Measurements from ENCODE around the gene EPHA4. TPM values are rescaled to one million over a fixed set of nuclear protein-coding genes. Genes with fewer than 3 reads are reported as not detected.

The EPHA4 gene
- total RNA-seq, 1 donor from 2014 or later: 51.2 TPM

GRCh38 chr2:221588306-221588985, 16.3 kb upstream of the EPHA4 start:
- no peak for TF ChIP-seq CTCF (IDR thresholded peaks at IDR 0.05)
- H3K4me1 ChIP-seq: no peaks in the 10 kb centered on the region
- intact Hi-C loops (cut with DNase I): no loop called here
- H3K4me3 ChIP-seq: no peak overlapping the region
- H3K36me3 ChIP-seq: no peaks in the 10 kb centered on the region
- no peaks in the 10 kb centered on the region for H3K27me3 ChIP-seq
- DNase-seq (ENCODE audit: low spot score in 2 of 2): no peak
- no peak overlapping the region for H3K27ac ChIP-seq
- H3K9me3 ChIP-seq: no peaks in the 10 kb centered on the region

GRCh38 chr2:221581986-221582385, 9.9 kb upstream of the EPHA4 start:
- no peaks in the 10 kb centered on the region for H3K27me3 ChIP-seq
- no peak for TF ChIP-seq CTCF (IDR thresholded peaks at IDR 0.05)
- H3K36me3 ChIP-seq: no peaks in the 10 kb centered on the region
- no peak overlapping the region for H3K27ac ChIP-seq
- H3K4me3 ChIP-seq: no peak overlapping the region
- no peaks in the 10 kb centered on the region for H3K4me1 ChIP-seq
- intact Hi-C loops (cut with DNase I): no loop called here
- no peak for DNase-seq (ENCODE audit: low spot score in 2 of 2)
- H3K9me3 ChIP-seq: no peaks in the 10 kb centered on the region

- Histone ChIP-seq H3K9me3 (no peaks in the 10 kb centered on the region), H3K27me3 (no peaks in the 10 kb centered on the region), H3K4me1 (peaks cover 7 to 12% of the 10 kb centered on the region in 2 donors), H3K4me3 (peak overlapping the region; percentile 77 to 92), H3K36me3 (no peaks in the 10 kb centered on the region), H3K27ac (no peak overlapping the region)
- TF ChIP-seq CTCF (IDR thresholded peaks at IDR 0.05): no peak
- intact Hi-C loops (cut with DNase I): loop anchor here (5.0 to 10.0 kb wide), 5 partner anchors 347 to 1839 kb away; no protein-coding TSS in a partner anchor
- no peak for DNase-seq (ENCODE audit: low spot score in 2 of 2)
Observed at GRCh38 chr2:221574231-221574570, 2.1 kb upstream of the EPHA4 start.

- TF ChIP-seq CTCF (IDR thresholded peaks at IDR 0.05): peak; percentile 97 to 99 (median 98)
- peak in 1 of 2 donors; percentile 93 for DNase-seq (ENCODE audit: low spot score in 2 of 2)
- H3K4me1 ChIP-seq: peaks cover 7 to 13% of the 10 kb centered on the region in 2 donors
- no peaks in the 10 kb centered on the region for H3K36me3 ChIP-seq
- intact Hi-C loops (cut with DNase I): loop anchor here (1.0 to 10.0 kb wide), 10 partner anchors 129 to 1839 kb away; no protein-coding TSS in a partner anchor
- H3K27ac ChIP-seq: peak overlapping the region; percentile 83 to 88
- H3K4me3 ChIP-seq: peak overlapping the region; percentile 77 to 92
- no peaks in the 10 kb centered on the region for H3K27me3 ChIP-seq
- H3K9me3 ChIP-seq: no peaks in the 10 kb centered on the region
Observed at GRCh38 chr2:221573430-221574230, 1.5 kb upstream of the EPHA4 start.

DNA sequence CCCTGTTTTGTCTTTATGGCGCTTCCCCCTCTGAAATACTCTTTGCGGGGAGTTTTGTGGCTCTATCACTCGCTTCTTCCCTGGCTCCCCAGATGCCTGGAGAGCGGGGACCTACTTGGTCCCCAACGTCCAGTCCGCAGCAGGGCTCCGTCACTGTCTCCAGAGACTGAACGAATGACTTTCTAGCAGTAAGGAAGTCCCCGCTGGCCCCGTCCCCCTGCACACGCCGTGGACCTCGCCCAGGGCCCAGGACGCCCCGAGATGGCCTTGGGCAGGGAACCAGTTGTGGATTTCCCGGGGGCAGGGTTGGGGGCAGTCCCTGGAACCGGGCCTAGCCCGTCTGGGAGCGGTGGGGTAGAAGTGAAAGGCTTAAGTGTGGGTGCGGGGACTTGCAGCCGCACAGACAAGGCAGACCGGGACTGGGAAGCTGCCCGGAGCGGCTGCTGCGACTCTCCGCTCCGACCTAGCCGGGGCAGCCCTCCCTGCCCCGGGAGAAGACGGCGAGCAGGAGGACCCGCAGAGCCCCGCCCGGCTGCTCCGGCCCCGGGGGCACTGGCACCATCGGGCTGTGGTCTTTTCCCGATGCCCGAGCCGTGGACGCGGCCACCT, 821 bp upstream of the EPHA4 start:
- intact Hi-C loops (cut with DNase I): loop anchor here (1.0 to 10.0 kb wide), 10 partner anchors 128 to 1838 kb away; no protein-coding TSS in a partner anchor
- Histone ChIP-seq H3K4me3 (peak overlapping the region; percentile 77 to 92), H3K27ac (peak overlapping the region; percentile 83 to 88), H3K27me3 (no peaks in the 10 kb centered on the region), H3K9me3 (no peaks in the 10 kb centered on the region), H3K4me1 (peaks cover 7 to 14% of the 10 kb centered on the region in 2 donors), H3K36me3 (no peaks in the 10 kb centered on the region)
- TF ChIP-seq CTCF (IDR thresholded peaks at IDR 0.05): no peak
- peak in 1 of 2 donors; percentile 70 for DNase-seq (ENCODE audit: low spot score in 2 of 2)

All from ascending aorta (tissue), 2 donors.